K562 (cell line): ENCODE data around the gene SULT2B1. TPM values are rescaled to one million over a fixed set of nuclear protein-coding genes. Genes with fewer than 3 reads are reported as not detected.
A peak's percentile ranks its signal among the peaks of the same experiment; 100 is the strongest.

ENCODE experiments used
- CEBPB ChIP-seq: fragments of 450-650 bp; IDR thresholded peaks from 2 replicates; pipeline ENCODE4 v1.6.1; 2016; ENCODE audit warnings: missing genetic modification characterization, missing compliant biosample characterization
- COPS2 ChIP-seq: fragments of 450-650 bp; conservative IDR thresholded peaks from 2 replicates; pipeline ENCODE4 v1.6.1; 2016; ENCODE audit warnings: mild to moderate bottlenecking, moderate library complexity
- EGR1 ChIP-seq: fragments of 450-650 bp; conservative IDR thresholded peaks from 2 replicates; pipeline ENCODE4 v1.6.1; 2017; ENCODE audit warnings: mild to moderate bottlenecking
- KDM1A ChIP-seq, 2 experiments: fragments of 450-650 bp; IDR thresholded peaks; 2 replicates each; pipeline ENCODE4 v1.6.1; 2016; ENCODE audit warnings: mild to moderate bottlenecking in 2 of 2
- MIER1 ChIP-seq: fragments of 450-650 bp; IDR thresholded peaks from 2 replicates; pipeline ENCODE4 v1.6.1; 2016; ENCODE audit warnings: antibody characterized with exemption, mild to moderate bottlenecking, low read depth
- NCOA1 ChIP-seq: fragments of 450-650 bp; IDR thresholded peaks from 2 replicates; pipeline ENCODE4 v1.6.1; 2016; ENCODE audit warnings: low read depth
- NR3C1 ChIP-seq: sonication (generic); formaldehyde crosslinking; IDR thresholded peaks from 2 replicates; pipeline ENCODE4 v1.8.1; 2022; ENCODE audit warnings: missing genetic modification reagents
- SMARCE1 ChIP-seq: fragments of 450-650 bp; IDR thresholded peaks from 2 replicates; pipeline ENCODE4 v1.7.1; 2016; ENCODE audit warnings: mild to moderate bottlenecking
- TBP ChIP-seq: optimal IDR thresholded peaks from 2 replicates; pipeline ENCODE3; 2011; ENCODE audit warnings: low read depth, low read length, improper control_type of control experiment
- TCF3 ChIP-seq: sonication (generic); formaldehyde crosslinking; IDR thresholded peaks from 2 replicates; pipeline ENCODE4 v1.4.0; 2020; ENCODE audit warnings: mild to moderate bottlenecking, missing genetic modification reagents
- TRIM24 ChIP-seq, 2 experiments: fragments of 450-650 bp; IDR thresholded peaks; 2 replicates each; pipeline ENCODE4 v1.6.1; 2016
- polyA plus RNA-seq, 8 experiments: library from polyadenylated mRNA; depleted of rRNA in 4 of 8; stranded (reverse) in 5 of 8; unstranded in 3 of 8; fragments of >200 nt; fragmentation: Nextera tagmentation in 2 of 8; fragmentation: Illumina TruSeq in 1 of 8; extraction: Ambion mirVana in 2 of 8; extraction: Trizol in 1 of 8; gene quantifications; 2 replicates each; pipeline versions ENCODE4 v1.2.1 to v1.2.3, GENCODE V29; 2011 to 2014; ENCODE audit warnings: inconsistent platforms in 1 of 8, missing spikeins in 1 of 8
- total RNA-seq, 7 experiments: library from RNA; depleted of rRNA in 6 of 7; stranded (reverse); fragments of >200 nt in 6 of 7; fragmentation: Illumina TruSeq in 2 of 7; extraction: Trizol in 2 of 7; gene quantifications; 2 replicates each; pipeline versions ENCODE4 v1.2.1 to v1.2.3, GENCODE V29; 2011 to 2021; ENCODE audit warnings: low replicate concordance in 1 of 7
- TF ChIP-seq, protein P1 (sequence below), 2 experiments: fragments of 450-650 bp; IDR thresholded peaks; 2 replicates each; pipeline ENCODE4 v1.6.1; 2016; ENCODE audit warnings: mild to moderate bottlenecking in 2 of 2, borderline replicate concordance in 1 of 2, low read depth in 1 of 2, moderate library complexity in 1 of 2
- TF ChIP-seq, protein P2 (sequence below): fragments of 450-650 bp; IDR thresholded peaks from 2 replicates; pipeline ENCODE4 v1.6.1; 2016; ENCODE audit warnings: borderline replicate concordance
- TF ChIP-seq, protein P3 (sequence below), 2 experiments: fragments of 450-650 bp; IDR thresholded peaks; 2 replicates each; pipeline ENCODE4 v1.6.1; 2018; ENCODE audit warnings: mild to moderate bottlenecking in 2 of 2, low read depth in 1 of 2; ENCODE audit not compliant: partially characterized antibody in 2 of 2

The SULT2B1 gene
- total and polyA plus RNA-seq, 9 of the 15 experiments (the other 6 are each of a cell fraction or from before 2014, with no cell fraction given): 0.09 to 0.62 (median 0.22) TPM; not detected in 2

DNA sequence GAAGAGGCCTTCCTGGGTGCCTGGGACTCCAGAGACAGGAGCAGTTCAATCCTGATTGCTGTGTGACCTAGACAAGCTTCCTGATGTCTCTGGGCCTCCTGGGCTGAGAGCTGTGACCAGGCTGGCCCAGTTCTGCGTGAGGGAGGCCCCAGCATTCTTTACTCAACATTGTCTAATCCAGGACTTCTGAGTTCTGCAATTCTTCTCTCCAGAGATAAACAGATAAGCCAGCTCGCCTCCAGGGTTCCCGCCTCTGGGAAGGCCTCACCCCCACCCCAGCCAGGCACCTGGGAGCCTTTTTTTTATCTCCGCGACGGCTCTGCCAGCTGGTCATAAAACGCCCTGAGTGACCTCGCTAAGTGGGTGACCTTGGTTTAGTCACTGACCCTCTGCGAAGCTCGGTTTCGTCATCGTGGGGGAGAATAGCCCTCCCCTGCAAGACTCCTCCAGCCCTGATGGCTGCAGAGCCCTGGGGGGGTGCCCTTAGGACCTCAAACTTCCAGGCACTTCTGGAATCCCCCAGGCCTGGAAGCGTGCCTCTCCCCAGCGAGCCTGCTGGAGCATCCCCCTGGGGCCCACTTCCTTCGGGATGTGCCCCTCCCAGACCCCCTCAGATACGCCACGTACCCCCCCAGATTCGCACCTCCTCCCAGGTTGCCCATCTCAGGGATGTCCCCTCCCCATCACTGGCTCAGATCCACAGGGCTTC lies 1.9 kb downstream of the SULT2B1 start (continued):
- TF ChIP-seq, protein P1, sequence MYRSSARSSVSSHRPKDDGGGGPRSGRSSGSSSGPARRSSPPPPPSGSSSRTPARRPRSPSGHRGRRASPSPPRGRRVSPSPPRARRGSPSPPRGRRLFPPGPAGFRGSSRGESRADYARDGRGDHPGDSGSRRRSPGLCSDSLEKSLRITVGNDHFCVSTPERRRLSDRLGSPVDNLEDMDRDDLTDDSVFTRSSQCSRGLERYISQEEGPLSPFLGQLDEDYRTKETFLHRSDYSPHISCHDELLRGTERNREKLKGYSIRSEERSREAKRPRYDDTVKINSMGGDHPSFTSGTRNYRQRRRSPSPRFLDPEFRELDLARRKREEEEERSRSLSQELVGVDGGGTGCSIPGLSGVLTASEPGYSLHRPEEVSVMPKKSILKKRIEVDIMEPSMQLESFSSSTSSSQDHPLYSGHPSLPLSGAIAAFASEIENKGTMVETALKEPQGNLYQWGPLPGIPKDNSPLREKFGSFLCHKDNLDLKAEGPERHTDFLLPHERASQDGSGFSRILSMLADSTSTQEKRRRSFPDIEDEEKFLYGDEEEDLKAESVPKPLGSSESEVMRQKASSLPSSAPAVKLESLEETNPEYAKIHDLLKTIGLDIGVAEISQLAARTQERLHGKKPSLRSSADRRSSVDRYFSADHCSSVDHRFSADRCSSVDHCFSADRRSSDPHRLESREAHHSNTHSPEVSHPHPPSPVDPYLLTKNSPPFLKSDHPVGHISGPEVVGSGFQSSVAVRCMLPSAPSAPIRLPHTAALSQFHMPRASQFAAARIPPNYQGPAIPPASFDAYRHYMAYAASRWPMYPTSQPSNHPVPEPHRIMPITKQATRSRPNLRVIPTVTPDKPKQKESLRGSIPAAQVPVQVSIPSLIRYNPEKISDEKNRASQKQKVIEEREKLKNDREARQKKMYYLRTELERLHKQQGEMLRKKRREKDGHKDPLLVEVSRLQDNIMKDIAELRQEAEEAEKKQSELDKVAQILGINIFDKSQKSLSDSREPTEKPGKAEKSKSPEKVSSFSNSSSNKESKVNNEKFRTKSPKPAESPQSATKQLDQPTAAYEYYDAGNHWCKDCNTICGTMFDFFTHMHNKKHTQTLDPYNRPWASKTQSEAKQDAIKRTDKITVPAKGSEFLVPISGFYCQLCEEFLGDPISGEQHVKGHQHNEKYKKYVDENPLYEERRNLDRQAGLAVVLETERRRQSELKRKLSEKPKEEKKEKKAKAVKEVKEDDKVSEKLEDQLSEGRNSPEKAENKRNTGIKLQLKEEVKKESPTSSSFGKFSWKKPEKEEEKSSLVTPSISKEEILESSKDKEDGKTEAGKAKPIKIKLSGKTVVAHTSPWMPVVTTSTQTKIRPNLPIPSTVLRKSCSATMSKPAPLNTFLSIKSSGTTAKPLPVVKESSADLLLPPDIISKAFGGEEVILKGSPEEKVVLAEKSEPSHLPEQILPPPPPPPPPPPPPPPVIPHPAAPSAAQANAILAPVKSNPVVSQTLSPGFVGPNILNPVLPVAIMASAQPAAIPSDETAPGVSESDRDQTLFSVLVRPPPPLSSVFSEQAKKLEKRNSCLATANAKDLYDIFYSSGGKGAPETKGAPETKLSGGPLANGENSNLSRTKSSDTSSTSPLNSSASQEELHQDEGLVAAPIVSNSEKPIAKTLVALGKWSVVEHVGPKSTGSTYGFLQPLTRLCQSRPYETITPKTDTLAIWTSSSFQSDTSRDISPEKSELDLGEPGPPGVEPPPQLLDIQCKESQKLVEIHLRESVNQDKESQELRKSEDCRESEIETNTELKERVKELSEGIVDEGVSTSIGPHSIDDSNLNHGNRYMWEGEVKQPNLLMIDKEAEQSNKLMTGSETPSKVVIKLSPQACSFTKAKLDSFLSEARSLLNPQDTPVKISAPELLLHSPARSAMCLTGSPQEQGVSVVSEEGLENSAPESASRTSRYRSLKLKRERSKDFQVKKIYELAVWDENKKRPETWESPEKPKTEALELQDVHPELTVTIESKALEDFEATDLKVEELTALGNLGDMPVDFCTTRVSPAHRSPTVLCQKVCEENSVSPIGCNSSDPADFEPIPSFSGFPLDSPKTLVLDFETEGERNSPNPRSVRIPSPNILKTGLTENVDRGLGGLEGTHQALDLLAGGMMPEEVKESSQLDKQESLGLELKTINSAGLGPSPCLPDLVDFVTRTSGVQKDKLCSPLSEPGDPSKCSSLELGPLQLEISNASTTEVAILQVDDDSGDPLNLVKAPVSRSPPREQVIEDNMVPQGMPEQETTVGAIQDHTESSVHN (IDR thresholded peaks at IDR 0.05; ENCODE audit: borderline replicate concordance in 1 of 2, low read depth in 1 of 2): peak in 1 of 2 experiments; percentile 88; a peak in 2 of 4 replicates
- TF ChIP-seq CEBPB (peak; percentile 93), TRIM24 (IDR thresholded peaks at IDR 0.05) (peak; percentile 59 to 70), SMARCE1 (peak; percentile 79; the same call in 1 of the 2 replicates), NCOA1 (0 out of 2 replicates have a peak, but pooled peaks have one; percentile 48), KDM1A (IDR thresholded peaks at IDR 0.05) (peak; percentile 68 to 84), TBP (no peak), TCF3 (peak; percentile 77), COPS2 (no peak), NR3C1 (CRISPR knock-in tag) (no peak), MIER1 (no peak), EGR1 (peak; percentile 53)
- TF ChIP-seq, protein P2, sequence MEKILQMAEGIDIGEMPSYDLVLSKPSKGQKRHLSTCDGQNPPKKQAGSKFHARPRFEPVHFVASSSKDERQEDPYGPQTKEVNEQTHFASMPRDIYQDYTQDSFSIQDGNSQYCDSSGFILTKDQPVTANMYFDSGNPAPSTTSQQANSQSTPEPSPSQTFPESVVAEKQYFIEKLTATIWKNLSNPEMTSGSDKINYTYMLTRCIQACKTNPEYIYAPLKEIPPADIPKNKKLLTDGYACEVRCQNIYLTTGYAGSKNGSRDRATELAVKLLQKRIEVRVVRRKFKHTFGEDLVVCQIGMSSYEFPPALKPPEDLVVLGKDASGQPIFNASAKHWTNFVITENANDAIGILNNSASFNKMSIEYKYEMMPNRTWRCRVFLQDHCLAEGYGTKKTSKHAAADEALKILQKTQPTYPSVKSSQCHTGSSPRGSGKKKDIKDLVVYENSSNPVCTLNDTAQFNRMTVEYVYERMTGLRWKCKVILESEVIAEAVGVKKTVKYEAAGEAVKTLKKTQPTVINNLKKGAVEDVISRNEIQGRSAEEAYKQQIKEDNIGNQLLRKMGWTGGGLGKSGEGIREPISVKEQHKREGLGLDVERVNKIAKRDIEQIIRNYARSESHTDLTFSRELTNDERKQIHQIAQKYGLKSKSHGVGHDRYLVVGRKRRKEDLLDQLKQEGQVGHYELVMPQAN: no peak
- TF ChIP-seq, protein P3, sequence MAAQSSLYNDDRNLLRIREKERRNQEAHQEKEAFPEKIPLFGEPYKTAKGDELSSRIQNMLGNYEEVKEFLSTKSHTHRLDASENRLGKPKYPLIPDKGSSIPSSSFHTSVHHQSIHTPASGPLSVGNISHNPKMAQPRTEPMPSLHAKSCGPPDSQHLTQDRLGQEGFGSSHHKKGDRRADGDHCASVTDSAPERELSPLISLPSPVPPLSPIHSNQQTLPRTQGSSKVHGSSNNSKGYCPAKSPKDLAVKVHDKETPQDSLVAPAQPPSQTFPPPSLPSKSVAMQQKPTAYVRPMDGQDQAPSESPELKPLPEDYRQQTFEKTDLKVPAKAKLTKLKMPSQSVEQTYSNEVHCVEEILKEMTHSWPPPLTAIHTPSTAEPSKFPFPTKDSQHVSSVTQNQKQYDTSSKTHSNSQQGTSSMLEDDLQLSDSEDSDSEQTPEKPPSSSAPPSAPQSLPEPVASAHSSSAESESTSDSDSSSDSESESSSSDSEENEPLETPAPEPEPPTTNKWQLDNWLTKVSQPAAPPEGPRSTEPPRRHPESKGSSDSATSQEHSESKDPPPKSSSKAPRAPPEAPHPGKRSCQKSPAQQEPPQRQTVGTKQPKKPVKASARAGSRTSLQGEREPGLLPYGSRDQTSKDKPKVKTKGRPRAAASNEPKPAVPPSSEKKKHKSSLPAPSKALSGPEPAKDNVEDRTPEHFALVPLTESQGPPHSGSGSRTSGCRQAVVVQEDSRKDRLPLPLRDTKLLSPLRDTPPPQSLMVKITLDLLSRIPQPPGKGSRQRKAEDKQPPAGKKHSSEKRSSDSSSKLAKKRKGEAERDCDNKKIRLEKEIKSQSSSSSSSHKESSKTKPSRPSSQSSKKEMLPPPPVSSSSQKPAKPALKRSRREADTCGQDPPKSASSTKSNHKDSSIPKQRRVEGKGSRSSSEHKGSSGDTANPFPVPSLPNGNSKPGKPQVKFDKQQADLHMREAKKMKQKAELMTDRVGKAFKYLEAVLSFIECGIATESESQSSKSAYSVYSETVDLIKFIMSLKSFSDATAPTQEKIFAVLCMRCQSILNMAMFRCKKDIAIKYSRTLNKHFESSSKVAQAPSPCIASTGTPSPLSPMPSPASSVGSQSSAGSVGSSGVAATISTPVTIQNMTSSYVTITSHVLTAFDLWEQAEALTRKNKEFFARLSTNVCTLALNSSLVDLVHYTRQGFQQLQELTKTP (IDR thresholded peaks at IDR 0.05; ENCODE audit: low read depth in 1 of 2, partially characterized antibody in 2 of 2): peak; percentile 36 to 45
